Gastrocnemius medialis (tissue), 4 donors: ENCODE measurements around the gene ZNF710.

Source experiments
- POLR2A ChIP-seq, 2 donors: fragments of 450-650 bp; IDR thresholded peaks; one replicate each; pipeline ENCODE4 v1.6.1; 2017; ENCODE audit warnings: antibody characterized with exemption in 2 of 2, mild to moderate bottlenecking in 2 of 2, moderate library complexity in 2 of 2
- TF ChIP-seq, protein P1 (sequence below), 5 experiments: fragments of 450-650 bp in 3 of 5; fragments of 200-600 bp in 2 of 5; sonication (generic) in 2 of 5; IDR thresholded peaks in 4 of 5; conservative IDR thresholded peaks in 1 of 5; 1 replicate in 4 of 5; 2 replicates in 1 of 5; pipeline ENCODE4 v1.5.1; 2016 to 2019; ENCODE audit warnings: antibody characterized with exemption in 5 of 5, mild to moderate bottlenecking in 3 of 5, moderate library complexity in 3 of 5

DNA sequence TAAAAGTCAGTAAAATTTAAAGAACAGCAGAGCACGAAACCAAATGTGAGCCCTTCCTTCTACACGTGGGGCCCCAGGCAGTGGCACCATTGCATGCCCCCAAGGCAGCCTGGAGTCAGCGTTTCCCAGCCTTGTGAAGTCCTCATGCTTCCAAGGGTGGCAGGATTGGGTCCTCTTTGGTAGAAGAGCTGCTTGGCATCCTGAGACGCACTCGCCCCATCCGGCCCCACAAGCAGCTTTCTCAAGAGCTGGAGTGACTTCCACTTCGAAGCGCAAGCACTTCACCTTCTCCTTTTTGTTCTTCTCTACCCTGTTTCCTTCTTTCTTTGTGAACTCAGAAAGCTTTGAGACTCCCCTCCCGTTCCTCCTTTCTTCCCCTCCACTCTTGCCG is 34.7 kb downstream of the ZNF710 start:
- TF ChIP-seq, protein P1, sequence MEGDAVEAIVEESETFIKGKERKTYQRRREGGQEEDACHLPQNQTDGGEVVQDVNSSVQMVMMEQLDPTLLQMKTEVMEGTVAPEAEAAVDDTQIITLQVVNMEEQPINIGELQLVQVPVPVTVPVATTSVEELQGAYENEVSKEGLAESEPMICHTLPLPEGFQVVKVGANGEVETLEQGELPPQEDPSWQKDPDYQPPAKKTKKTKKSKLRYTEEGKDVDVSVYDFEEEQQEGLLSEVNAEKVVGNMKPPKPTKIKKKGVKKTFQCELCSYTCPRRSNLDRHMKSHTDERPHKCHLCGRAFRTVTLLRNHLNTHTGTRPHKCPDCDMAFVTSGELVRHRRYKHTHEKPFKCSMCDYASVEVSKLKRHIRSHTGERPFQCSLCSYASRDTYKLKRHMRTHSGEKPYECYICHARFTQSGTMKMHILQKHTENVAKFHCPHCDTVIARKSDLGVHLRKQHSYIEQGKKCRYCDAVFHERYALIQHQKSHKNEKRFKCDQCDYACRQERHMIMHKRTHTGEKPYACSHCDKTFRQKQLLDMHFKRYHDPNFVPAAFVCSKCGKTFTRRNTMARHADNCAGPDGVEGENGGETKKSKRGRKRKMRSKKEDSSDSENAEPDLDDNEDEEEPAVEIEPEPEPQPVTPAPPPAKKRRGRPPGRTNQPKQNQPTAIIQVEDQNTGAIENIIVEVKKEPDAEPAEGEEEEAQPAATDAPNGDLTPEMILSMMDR (IDR thresholded peaks at IDR 0.05 in 4 of 5, conservative IDR thresholded peaks at IDR 0.05 in 1 of 5) = no peak
- TF ChIP-seq POLR2A (IDR thresholded peaks at IDR 0.05) = no peak
